ENCODE data around the gene GREM2.

The GREM2 gene

GRCh38 chr1:240496941-240497340, 115.0 kb downstream of the GREM2 start:
- DNase-seq = no peak

- no peak for DNase-seq
Measured at GRCh38 chr1:240496356-240496755, 115.6 kb downstream of the GREM2 start.

GRCh38 chr1:240495601-240496000, 116.4 kb downstream of the GREM2 start:
- DNase-seq = no peak

GRCh38 chr1:240492832-240493440, 119.0 kb downstream of the GREM2 start:
- no peak for DNase-seq

- DNase-seq = no peak
Measured at GRCh38 chr1:240491796-240492195, 120.2 kb downstream of the GREM2 start.

GRCh38 chr1:240491156-240491555, 120.8 kb downstream of the GREM2 start:
- peak; percentile 16 for DNase-seq

- DNase-seq = no peak
Measured at GRCh38 chr1:240487493-240487892, 124.5 kb downstream of the GREM2 start.

GRCh38 chr1:240486611-240487010, 125.3 kb downstream of the GREM2 start:
- DNase-seq = no peak

- DNase-seq = no peak
Measured at GRCh38 chr1:240484804-240485443, 127.0 kb downstream of the GREM2 start.

- DNase-seq = no peak
Measured at GRCh38 chr1:240478536-240478935, 133.4 kb downstream of the GREM2 start.

GRCh38 chr1:240475832-240476231, 136.1 kb downstream of the GREM2 start:
- DNase-seq = no peak

GRCh38 chr1:240474133-240474614, 137.8 kb downstream of the GREM2 start:
- peak; percentile 44 for DNase-seq

GRCh38 chr1:240468656-240469055, 143.3 kb downstream of the GREM2 start:
- no peak for DNase-seq

GRCh38 chr1:240467895-240468294, 144.1 kb downstream of the GREM2 start:
- no peak for DNase-seq

GRCh38 chr1:240466509-240466908, 145.4 kb downstream of the GREM2 start:
- DNase-seq = no peak

- DNase-seq = no peak
Measured at GRCh38 chr1:240465531-240465940, 146.4 kb downstream of the GREM2 start.

- DNase-seq = no peak
Measured at GRCh38 chr1:240464099-240464498, 147.9 kb downstream of the GREM2 start.

GRCh38 chr1:240462766-240463395, 149.1 kb downstream of the GREM2 start:
- no peak for DNase-seq

- no peak for DNase-seq
Measured at GRCh38 chr1:240462277-240462676, 149.7 kb downstream of the GREM2 start.

GRCh38 chr1:240457203-240457602, 154.8 kb downstream of the GREM2 start:
- no peak for DNase-seq

GRCh38 chr1:240455228-240455821, 156.6 kb downstream of the GREM2 start:
- DNase-seq = no peak

- no peak for DNase-seq
Measured at GRCh38 chr1:240445369-240445768, 166.6 kb downstream of the GREM2 start.

GRCh38 chr1:240441669-240442068, 170.3 kb downstream of the GREM2 start:
- DNase-seq = no peak

Measured in NCI-H226 (cell line).